ENCODE measurements around the gene PDPN.

DNA sequence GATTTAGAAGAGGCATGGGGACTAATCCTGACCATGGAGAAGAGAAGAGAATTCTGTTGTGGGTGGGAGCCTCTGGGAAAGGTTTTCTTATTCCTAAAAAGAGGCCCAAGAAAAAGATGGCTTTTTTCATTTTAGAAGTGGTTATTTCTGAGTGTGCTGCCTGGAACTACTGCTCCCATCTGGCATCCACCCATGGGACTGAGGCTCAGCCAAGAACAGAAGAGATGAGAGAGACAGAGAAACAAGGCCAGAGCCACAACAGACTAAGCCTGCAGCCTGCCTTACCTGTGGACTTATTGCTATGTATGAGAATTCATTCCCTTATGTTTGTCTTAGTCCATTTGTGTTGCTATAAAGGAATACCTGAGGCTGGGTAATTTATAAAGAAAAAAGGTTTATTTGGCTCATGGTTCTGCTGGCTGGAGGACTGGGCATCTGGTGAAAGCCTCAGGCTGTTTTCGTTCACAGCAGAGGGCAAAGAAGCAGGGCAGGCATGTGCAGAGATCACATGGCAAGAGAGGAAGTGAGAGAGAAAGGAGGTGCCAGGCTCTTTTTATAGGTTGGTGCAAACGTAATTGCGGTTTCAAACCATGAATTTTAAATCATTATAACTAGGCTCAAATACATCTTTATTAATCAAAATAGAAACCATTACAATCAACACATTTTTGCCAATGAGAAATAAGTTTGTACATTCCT lies 58.8 kb downstream of the PDPN start:
- TF ChIP-seq, protein P1, sequence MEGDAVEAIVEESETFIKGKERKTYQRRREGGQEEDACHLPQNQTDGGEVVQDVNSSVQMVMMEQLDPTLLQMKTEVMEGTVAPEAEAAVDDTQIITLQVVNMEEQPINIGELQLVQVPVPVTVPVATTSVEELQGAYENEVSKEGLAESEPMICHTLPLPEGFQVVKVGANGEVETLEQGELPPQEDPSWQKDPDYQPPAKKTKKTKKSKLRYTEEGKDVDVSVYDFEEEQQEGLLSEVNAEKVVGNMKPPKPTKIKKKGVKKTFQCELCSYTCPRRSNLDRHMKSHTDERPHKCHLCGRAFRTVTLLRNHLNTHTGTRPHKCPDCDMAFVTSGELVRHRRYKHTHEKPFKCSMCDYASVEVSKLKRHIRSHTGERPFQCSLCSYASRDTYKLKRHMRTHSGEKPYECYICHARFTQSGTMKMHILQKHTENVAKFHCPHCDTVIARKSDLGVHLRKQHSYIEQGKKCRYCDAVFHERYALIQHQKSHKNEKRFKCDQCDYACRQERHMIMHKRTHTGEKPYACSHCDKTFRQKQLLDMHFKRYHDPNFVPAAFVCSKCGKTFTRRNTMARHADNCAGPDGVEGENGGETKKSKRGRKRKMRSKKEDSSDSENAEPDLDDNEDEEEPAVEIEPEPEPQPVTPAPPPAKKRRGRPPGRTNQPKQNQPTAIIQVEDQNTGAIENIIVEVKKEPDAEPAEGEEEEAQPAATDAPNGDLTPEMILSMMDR (IDR thresholded peaks at IDR 0.05) = no peak
- TF ChIP-seq RAD21 (IDR thresholded peaks at IDR 0.05; ENCODE audit: low read length) (no peak), MEF2A (IDR thresholded peaks at IDR 0.05; ENCODE audit: borderline replicate concordance, low read depth) (no peak), RCOR1 (IDR thresholded peaks at IDR 0.05; ENCODE audit: low read length) (no peak), YY1 (IDR thresholded peaks at IDR 0.05; ENCODE audit: low read depth) (no peak), MXI1 (IDR thresholded peaks at IDR 0.05; ENCODE audit: low read depth, low read length) (no peak), ZBTB33 (IDR thresholded peaks at IDR 0.05; ENCODE audit: borderline replicate concordance, low read depth) (no peak), POLR2AphosphoS5 (IDR thresholded peaks at IDR 0.05; ENCODE audit: low read depth, low read length) (no peak)
- TF ChIP-seq, protein P2, sequence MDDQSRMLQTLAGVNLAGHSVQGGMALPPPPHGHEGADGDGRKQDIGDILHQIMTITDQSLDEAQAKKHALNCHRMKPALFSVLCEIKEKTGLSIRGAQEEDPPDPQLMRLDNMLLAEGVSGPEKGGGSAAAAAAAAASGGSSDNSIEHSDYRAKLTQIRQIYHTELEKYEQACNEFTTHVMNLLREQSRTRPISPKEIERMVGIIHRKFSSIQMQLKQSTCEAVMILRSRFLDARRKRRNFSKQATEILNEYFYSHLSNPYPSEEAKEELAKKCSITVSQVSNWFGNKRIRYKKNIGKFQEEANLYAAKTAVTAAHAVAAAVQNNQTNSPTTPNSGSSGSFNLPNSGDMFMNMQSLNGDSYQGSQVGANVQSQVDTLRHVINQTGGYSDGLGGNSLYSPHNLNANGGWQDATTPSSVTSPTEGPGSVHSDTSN (IDR thresholded peaks at IDR 0.05) = no peak
